Measurements from ENCODE around the gene CACNA1B. TPM values are rescaled to one million over a fixed set of nuclear protein-coding genes. Genes with fewer than 3 reads are reported as not detected.
A peak's percentile ranks its signal among the peaks of the same experiment; 100 is the strongest.
"Not testable (repeated sequence)": the region's sequence is repeated elsewhere in the genome, so short reads cannot be mapped to it uniquely, and the experiment has no call there.

CACNA1B gene
- total RNA-seq, 1 experiment from 2014 or later = not detected

DNA sequence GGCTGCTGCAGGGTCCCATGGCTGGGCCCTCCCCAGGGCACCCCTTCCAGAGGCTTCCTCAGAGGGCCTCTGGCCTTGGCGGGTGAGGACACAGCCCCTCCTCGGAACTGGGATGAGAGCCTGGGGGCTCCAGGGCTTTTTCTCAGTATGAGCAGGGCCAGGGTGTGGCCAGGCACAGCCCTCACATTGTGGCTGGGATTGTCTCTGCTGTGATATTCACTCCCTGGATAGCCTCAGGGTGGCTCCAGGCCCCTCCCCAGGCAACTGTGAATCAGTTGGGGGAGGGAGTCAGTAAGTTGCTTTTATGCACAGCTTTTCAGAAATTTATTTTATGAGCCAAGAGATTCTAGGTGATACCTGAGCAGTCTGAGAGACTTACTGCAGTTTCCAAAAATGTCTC is 135.7 kb downstream of the CACNA1B start:
- DNase-seq (ENCODE audit: low spot score) = no peak

DNA sequence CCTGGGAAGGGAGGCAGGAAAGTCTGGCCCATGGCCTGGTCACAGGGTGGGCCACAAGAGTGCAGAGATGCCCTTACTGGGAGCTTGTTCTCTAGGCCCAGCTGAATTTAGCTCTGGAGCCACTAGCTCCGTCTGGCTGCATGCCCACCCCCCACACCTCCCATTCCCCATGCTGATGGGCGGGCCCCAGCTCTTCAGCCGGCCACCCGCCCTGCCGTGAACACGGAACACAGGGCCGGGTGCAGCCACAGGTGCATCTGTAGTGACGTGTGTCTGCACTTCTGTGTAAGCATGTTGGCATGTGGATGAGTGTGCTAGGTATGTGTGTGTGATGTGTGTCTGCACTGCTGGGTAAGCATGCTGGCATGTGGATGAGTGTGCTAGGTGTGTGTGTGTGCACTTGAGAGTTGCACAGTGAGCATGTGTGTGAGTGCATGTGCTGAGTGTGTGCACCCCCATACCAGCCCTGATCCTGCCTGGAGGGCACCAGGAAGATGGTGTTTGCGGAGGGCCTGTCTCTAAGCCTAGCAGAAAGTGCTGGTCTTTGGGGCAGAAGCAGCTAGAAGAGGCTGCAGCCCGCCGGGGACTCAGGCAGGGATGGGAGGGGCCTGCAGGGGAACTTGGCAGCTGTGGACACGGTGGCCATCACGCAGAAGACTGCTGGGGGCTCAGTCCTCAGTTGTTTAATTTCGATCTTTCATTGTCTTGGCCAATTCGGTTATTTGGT is 136.4 kb downstream of the CACNA1B start:
- DNase-seq (ENCODE audit: low spot score) = no peak

DNA sequence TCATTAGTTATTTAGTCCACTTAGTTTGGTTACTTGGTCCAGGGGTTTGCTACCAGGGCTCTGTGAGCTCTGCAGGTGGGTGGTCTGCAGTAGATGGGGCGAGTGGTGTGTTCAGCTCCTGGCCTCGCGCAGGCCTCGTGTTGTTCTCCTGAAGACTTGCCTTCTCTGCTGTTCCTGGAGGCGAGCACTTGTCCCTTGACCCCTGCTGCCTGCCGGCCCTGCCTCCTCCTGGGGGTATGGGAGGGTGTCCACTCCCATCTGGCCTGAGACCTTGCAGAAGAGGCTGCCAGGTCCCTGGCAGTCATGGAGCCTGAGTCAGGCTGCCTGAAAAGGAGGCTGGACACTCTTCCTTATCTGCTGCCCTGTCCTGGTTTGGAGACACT is 137.0 kb downstream of the CACNA1B start:
- DNase-seq (ENCODE audit: low spot score) = no peak

DNA sequence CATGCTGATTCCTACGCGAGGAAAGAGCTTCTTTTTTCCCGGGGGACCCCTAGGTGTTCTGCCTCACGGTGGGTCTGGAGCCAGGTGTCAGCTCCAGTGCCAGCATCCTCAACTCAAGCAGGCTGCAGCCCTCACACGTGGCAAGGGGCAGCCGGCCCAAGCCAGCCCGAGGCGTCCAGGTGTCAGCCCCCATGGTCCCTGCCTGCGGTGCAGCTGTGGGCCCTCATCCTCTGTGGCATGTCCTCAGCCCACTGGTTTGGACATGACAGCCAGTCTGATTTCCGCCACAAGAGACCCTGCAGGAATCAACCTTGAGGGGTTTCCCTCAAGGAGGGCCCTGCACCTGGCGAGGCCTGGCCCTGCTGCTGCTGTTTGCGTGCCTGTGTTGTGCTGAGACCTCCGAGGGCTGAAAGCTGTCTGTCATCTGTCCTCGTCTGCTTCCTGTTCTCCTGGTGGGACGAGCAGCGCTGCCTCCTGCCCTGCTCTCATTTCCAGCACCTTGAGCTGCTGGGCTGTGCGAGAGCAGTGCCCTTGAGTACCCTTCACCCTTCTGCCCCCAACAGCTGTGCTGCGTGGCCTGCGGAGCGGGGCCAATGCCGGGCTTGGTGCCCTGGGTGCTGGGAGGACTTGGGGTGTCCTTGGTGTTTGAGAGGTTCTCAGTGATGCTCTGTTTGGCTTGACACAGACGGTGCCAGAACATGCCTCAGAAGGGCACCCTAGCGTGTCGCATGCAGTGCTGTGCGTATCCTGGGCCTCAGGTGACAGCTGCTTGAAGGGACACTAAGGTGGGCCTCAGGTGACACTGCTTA is 137.6 kb downstream of the CACNA1B start:
- DNase-seq (ENCODE audit: low spot score) = no peak

DNA sequence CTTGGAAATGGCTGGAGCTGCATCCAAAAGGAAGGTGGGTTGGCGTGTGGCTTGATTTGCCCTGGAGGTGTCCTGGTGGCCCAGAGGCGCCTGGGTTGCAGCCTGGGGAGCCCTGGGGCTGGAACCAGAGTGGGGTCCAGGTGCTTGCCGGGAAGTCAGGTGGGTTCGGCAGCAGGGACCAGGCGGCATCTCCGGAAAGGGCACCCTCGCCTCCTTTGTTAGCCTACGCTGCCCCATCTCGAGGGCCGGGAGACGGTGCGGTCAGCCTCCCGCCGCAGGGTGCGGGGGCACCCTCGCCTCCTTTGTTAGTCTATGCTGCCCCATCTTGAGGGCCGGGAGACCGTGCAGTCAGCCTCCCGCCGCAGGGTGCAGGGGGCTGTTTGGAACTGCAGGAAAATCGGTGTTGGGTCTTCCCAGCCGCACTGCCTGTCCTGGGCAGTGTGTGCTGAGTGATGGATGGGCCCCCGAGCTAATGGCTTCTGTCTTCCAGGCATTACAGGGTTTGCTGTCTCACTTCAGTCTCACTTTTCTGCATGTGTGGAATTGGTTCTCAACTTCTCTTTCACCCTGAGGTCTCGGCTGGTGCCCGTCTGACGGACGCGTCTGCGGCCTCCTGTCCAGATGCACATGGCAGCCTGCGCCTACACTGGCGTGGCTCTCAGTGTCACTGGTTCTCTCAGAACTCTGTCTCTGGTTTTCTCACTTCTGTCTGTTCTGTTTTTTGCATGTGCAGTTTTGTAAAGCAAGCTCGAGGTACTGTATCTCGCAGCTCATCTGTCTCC is 139.0 kb downstream of the CACNA1B start:
- no peak for DNase-seq (ENCODE audit: low spot score)

DNA sequence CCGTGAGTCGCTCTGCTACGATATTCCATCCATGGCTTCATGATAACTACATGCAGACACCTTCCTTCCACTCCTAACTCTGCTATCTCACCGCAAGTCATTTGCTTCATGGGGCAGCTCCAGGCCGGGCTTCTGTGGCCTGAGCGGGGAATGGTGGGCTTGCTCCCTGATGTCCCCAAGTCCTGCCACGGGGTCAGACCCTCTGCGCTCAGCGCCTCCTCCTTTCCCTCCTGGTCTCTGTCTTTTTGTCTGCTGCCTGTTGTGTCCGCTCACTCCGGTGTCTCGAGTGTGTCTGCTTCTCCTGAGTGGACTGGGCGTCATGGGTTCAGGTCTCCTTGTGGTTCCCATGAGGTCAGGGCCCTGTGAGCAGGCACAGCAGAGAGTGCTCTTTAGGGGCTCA is 139.6 kb downstream of the CACNA1B start:
- no peak for DNase-seq (ENCODE audit: low spot score)

DNA sequence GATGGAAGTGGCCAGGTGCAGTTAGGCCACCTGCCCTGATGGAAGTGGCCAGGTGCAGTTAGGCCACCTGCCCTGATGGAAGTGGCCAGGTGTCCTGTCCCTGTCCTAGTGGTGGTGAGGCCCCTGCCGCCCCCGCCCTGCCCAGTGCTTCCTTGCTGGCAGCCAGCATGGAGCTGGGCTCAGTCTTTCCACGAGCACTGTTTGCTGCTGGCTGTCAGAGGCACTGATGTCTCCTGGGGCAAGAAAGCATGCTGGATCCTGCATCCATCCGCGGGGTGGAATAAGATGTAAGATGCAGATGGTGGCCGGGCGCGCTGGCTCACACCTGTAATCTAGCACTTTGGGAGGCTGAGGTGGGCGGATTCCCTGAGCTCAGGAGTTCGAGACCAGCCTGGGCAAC is 141.9 kb downstream of the CACNA1B start:
- not testable (repeated sequence) for DNase-seq (ENCODE audit: low spot score)

DNA sequence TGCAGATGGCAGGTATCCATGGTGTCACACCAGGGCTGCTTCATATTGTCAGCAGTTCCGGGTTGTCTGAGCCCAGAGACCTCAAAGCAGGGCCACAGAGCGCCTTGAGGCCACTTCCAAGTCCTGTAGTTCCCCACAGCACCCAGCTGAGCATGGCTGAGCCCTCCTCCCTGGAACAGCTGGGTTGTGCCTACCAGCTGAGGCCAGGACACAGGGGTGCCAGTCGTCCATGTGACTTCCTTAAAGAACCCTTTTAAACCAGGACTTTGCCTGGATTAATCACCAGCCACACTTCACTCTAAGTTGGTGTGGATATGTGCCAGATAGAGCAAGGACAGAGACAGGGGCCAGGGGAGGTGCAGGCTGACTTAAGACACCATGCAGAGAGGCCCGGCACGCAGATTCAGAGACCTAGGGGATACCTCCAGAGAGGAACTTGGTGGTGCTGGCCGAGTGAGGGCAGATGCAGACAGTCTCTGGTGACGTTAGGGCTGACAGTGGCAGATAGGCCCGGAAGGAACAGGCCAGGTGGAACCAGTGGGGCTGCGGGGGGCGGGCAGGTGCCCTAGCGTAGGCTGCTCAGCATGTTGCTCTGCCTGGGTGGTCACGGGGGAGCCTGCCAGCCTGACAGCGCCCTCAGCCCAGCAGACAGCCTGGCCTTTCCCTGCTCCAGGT is 142.7 kb downstream of the CACNA1B start:
- no peak for DNase-seq (ENCODE audit: low spot score)

DNA sequence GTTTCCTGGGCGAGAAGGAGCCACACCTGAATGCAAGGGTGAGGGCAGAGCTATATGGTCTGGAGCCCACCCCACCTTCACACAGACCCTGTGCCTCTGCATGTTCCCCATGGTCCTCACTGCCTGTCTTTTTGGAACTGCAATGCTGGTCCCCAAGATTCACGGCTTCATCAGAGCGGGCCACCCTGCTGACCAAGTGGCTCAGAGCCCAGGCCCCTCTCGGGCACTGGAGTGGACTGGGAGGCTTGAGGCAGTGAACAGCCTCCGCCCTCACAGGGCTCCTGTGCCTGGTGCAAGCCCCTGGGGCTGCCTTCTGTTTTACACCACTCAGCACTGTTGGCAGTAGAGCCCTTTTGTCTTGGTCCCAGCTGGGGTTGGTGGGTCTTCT is 143.2 kb downstream of the CACNA1B start:
- no peak for DNase-seq (ENCODE audit: low spot score)

DNA sequence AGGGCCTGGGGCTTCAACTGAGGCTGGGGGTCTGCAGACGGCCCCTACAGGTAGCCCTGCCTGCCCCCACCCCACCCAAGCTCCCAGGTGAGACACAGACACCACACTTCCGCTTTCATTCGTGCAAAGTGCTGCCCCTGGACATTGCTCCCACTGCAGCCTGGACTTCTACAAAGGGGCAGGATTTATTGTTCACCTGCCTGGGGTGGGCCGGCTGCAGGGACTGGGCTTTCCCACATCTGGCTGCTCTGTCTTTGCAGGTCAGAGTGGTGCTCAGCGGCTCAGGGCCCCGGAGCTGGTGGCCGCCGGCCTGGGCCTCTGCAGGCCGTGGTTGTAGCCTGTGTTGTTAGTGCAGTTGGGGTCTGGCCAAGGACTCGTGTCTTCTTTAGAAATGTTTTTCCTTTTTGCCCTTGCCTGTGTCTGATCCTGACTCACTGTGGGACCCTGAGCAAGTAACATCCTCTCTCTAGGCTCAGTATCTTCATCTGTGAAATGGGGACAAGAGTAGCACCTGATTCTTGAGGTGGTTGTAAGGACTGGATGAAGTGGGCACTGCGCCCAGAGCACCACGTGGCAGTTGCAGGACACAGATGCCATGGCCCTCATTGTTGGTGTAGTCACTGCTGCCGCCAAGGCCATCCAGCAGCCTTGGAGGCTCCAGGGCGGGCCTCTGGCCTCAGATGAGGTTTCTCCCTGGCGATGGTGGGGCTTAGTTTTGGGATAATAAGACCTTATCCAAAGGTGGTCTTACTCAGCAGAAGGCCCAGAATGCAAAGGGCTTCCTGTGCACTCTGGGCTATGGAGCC is 143.9 kb downstream of the CACNA1B start:
- no peak for DNase-seq (ENCODE audit: low spot score)

DNA sequence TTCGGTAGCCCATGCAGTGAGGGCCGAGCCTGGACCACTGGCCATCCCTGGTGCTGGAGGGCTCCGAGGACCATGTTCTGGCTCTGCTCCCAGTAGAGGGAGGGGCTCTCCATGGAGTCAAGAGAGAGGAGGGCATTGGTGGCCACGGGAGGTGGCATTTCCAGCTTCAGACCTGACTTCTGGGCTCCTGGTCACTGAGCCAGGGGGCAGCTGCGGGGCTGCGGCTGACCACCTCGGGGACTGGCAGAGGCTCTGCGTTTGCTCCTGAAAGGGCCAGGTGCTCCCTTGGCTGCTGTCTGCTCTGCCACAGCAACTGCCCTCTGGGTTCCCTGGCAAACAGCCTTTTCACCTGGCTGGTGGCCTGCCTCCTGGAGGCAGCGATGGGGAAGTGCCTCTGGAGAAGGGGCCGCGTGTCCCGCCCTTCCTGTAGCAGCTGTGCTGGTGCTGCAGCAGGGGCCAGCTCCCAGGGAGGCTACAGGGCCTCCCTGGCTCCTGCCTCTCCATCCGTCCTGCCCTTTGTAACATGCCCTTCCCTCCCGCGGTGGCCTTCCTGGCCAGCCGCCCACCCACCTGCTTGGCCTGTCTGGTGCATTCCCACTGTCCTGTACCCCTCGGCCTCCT is 144.6 kb downstream of the CACNA1B start:
- DNase-seq (ENCODE audit: low spot score) = peak; percentile 26

DNA sequence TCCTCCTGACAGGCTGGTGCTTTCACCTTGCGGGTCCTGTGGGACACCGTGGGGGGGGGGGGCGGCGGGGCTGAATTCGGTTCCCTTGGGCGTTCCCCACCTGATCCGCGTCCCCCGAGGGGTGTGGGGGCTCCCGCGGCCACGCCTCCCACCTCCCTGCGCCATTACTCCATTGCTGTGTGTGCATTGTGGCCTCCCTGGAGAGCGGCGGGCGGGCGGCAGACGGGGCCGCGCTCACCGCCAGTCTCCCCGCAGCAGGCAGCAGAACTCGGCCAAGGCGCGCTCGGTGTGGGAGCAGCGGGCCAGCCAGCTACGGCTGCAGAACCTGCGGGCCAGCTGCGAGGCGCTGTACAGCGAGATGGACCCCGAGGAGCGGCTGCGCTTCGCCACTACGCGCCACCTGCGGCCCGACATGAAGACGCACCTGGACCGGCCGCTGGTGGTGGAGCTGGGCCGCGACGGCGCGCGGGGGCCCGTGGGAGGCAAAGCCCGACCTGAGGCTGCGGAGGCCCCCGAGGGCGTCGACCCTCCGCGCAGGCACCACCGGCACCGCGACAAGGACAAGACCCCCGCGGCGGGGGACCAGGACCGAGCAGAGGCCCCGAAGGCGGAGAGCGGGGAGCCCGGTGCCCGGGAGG is 145.3 kb downstream of the CACNA1B start:
- no peak for DNase-seq (ENCODE audit: low spot score)

DNA sequence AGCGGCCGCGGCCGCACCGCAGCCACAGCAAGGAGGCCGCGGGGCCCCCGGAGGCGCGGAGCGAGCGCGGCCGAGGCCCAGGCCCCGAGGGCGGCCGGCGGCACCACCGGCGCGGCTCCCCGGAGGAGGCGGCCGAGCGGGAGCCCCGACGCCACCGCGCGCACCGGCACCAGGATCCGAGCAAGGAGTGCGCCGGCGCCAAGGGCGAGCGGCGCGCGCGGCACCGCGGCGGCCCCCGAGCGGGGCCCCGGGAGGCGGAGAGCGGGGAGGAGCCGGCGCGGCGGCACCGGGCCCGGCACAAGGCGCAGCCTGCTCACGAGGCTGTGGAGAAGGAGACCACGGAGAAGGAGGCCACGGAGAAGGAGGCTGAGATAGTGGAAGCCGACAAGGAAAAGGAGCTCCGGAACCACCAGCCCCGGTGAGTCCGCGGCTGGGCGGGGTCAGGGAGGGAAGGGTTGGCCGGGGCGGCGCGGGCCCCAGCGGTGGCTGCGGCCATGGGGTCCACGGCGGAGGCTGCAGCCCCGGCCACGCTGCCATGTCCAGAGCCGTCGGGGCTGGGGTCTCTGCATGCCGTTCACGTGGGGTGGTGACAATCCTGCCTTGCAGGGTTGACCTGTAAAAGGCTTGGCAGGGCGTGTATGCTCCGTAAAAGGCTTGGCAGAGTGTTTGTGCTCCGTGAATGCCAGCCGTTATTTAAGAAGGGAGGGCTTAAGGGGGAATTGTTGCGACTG is 146.0 kb downstream of the CACNA1B start:
- no peak for DNase-seq (ENCODE audit: low spot score)

DNA sequence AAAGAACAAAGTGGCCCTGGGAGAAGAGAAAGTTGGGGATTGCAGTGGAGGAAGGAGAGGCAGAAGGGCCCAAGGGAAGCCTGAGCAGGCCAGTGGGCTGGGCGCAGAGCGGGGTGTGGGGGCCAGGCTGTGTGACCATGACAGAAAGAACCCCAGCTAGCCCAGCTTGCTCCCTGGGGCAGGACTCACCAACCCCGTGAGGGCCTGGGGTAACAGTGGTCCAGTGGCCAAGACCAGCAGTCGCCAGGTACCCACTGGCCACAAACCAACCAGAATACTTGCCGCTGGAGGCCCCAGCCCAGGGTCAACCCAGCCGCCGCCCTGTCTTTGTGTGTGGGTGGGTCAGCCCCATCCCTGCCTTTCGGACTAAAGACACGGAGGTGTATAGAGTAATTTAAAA is 146.5 kb downstream of the CACNA1B start:
- DNase-seq (ENCODE audit: low spot score) = no peak

DNA sequence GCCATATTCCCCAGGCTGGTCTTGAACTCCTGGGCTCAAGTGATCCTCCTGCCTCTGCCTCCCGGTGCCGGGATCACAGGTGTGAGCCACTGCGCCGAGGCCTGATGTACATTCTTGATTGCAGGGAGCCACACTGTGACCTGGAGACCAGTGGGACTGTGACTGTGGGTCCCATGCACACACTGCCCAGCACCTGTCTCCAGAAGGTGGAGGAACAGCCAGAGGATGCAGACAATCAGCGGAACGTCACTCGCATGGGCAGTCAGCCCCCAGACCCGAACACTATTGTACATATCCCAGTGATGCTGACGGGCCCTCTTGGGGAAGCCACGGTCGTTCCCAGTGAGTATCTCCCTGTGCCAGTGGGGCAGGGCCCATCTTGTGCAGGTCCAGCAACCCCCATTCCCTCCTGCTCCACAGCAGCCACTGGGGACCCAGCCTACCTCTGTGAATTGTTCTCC is 147.3 kb downstream of the CACNA1B start:
- DNase-seq (ENCODE audit: low spot score) = no peak

DNA sequence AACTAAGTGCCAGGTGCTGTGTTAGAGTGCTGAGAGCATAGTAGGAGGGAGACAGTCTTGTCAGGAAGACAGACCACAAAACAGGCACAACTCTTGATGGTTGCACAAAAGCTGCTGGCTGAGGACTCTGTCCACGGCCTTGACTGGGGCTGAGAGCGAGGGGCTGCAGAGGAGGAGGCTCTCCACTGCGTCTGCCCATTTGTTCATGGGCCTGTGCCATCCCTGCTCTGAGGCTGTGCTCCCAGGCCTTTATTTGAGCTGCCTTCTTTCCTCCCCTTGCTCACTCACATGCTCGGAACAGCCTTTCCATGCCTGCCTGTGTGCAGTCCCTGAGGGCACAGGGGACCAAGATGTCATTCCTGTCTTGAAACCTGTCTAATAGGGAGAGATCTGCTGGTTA is 147.8 kb downstream of the CACNA1B start:
- DNase-seq (ENCODE audit: low spot score) = no peak

DNA sequence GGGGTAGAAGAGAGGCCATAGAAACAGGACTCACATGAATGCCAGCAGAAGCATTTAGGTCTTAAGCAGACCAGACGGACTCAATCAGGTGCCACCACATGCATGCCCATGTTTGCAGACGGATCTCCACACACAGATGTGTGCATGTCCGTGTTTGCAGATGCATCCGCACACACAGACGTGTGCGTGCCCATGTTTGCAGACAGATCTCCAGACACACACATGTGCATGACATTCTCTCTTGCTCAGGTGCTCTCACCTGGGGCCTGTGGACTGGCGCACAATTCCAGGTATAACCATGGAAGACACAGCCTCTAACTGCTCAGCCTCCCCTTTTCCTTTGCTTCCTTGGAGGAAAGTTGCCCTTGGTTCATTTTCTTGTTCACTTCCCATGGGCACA is 148.3 kb downstream of the CACNA1B start:
- DNase-seq (ENCODE audit: low spot score) = no peak

DNA sequence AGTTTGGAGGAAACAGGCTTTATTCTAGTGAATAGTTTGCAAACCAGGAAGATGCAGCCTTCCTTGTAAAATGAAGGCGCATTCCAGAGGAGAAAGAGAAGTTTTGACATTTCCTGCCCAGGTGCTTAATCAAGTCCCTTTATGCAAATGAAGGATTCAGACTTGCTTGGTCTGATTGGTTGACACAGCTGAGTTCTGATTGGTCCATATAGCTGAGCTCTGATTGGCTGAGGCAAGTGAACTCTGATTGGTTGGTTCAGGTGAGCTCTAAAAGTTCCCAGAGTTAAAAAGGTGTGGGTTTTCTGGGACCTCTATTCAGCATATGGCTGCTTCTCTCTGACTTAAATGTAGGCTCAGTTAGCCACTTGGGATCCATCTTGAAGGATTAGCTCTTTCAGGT is 151.0 kb downstream of the CACNA1B start:
- no peak for DNase-seq (ENCODE audit: low spot score)

DNA sequence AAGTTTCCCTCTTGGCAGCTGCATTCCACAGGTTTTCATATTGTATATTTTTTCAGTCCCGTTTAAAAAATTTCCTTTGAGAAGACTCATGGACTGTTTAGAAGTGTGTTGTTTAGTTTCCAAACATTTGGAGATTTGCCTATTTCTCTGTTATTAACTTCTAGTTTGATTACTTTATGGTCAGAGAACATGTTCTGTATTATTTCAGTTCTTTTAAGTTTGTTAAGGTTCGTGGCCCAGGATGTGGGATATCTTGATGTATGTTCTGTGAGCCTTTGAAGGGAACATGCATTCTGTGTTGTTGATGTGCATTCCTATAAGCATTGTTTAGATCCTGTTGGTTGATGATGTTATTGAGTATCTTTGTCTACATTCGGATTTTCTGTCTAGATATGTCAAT is 153.6 kb downstream of the CACNA1B start:
- no peak for DNase-seq (ENCODE audit: low spot score)
